MCF 10A (cell line): Measurements from ENCODE around the gene MECP2. TPM values are rescaled to one million over a fixed set of nuclear protein-coding genes. Genes with fewer than 3 reads are reported as not detected.

Experiments
- BruUV-seq: library from RNA; stranded (reverse); fragments of 400-500 nt; replicated peaks from 2 replicates; lab custom pipeline; 2021; lab: Mats Ljungman, UMichigan
- CTCF ChIA-PET: fragments of 300-600 bp; sonication (Branson Sonifier 250); formaldehyde crosslinking; extraction: SDS; loops from one replicate; lab custom pipeline; 2021; ENCODE audit warnings: antibody characterized with exemption, inconsistent platforms; lab: Yijun Ruan, JAX
- POLR2A ChIA-PET: fragments of 300-600, 350-650 bp; sonication (Branson Sonifier 250); formaldehyde crosslinking; extraction: SDS; loops from one replicate; lab custom pipeline; 2020; ENCODE audit warnings: antibody characterized with exemption, inconsistent platforms; lab: Yijun Ruan, JAX
- DNase-seq: peaks from one replicate; pipeline ENCODE4 v3.0.0-alpha.2; 2018; ENCODE audit not compliant: unreplicated experiment
- H3K27ac Mint-ChIP-seq: one replicate; pipeline ENCODE4 v1.8.0; 2022; ENCODE audit warnings: mild to moderate bottlenecking, low read depth, mixed read lengths; ENCODE audit not compliant: unreplicated experiment
- H3K27me3 Mint-ChIP-seq: one replicate; pipeline ENCODE4 v1.8.0; 2022; ENCODE audit warnings: mixed read lengths; ENCODE audit not compliant: insufficient read depth, unreplicated experiment
- H3K36me3 Mint-ChIP-seq: one replicate; pipeline ENCODE4 v1.8.0; 2022; ENCODE audit warnings: mild to moderate bottlenecking, moderate library complexity, mixed read lengths; ENCODE audit not compliant: insufficient read depth, unreplicated experiment
- H3K4me1 Mint-ChIP-seq: one replicate; pipeline ENCODE4 v1.8.0; 2022; ENCODE audit warnings: mixed read lengths; ENCODE audit not compliant: insufficient read depth, unreplicated experiment
- H3K4me3 Mint-ChIP-seq: one replicate; pipeline ENCODE4 v1.8.0; 2022; ENCODE audit warnings: mild to moderate bottlenecking, moderate library complexity, mixed read lengths; ENCODE audit not compliant: unreplicated experiment
- H3K9me3 Mint-ChIP-seq: one replicate; pipeline ENCODE4 v1.8.0; 2022; ENCODE audit warnings: mixed read lengths; ENCODE audit not compliant: unreplicated experiment
- intact Hi-C: fragments of 100-400 bp; cut with micrococcal nuclease; formaldehyde crosslinking; loops from 2 replicates; pipeline ENCODE4 v1.14.1; 2022
- total RNA-seq: library from RNA; stranded (reverse); gene quantifications from 2 replicates; pipeline ENCODE4 v1.2.3, GENCODE V29; 2022
- TF ChIP-seq, protein P1 (sequence below): fragments of 200-600 bp; IDR thresholded peaks from one replicate; pipeline ENCODE4 v1.8.0; 2022; ENCODE audit warnings: antibody characterized with exemption, mild to moderate bottlenecking; ENCODE audit not compliant: unreplicated experiment

The MECP2 gene
- total RNA-seq, 1 experiment from 2014 or later: 46.9 TPM

DNA sequence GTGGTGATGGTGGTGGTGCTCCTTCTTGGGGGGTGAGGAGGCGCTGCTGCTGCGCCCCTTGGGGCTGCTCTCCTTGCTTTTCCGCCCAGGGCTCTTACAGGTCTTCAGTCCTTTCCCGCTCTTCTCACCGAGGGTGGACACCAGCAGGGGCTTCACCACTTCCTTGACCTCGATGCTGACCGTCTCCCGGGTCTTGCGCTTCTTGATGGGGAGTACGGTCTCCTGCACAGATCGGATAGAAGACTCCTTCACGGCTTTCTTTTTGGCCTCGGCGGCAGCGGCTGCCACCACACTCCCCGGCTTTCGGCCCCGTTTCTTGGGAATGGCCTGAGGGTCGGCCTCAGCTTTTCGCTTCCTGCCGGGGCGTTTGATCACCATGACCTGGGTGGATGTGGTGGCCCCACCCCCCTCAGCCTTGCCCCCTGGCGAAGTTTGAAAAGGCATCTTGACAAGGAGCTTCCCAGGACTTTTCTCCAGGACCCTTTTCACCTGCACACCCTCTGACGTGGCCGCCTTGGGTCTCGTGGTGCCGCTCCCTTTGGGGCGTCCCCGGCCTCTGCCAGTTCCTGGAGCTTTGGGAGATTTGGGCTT lies 66.7 kb downstream of the MECP2 start:
- POLR2A ChIA-PET: interaction anchor here (0.6 kb wide), 2 partner anchors 9 to 16 kb away, joined by 3 read pairs; no protein-coding TSS in a partner anchor
- peaks cover 48% of the 10 kb centered on the region for H3K36me3 Mint-ChIP-seq
- no peaks in the 10 kb centered on the region for H3K9me3 Mint-ChIP-seq
- DNase-seq: no peak
- no peak overlapping the region for H3K27ac Mint-ChIP-seq
- TSS peak; percentile 44 for BruUV-seq
- no peak overlapping the region for H3K4me3 Mint-ChIP-seq
- TF ChIP-seq, protein P1, sequence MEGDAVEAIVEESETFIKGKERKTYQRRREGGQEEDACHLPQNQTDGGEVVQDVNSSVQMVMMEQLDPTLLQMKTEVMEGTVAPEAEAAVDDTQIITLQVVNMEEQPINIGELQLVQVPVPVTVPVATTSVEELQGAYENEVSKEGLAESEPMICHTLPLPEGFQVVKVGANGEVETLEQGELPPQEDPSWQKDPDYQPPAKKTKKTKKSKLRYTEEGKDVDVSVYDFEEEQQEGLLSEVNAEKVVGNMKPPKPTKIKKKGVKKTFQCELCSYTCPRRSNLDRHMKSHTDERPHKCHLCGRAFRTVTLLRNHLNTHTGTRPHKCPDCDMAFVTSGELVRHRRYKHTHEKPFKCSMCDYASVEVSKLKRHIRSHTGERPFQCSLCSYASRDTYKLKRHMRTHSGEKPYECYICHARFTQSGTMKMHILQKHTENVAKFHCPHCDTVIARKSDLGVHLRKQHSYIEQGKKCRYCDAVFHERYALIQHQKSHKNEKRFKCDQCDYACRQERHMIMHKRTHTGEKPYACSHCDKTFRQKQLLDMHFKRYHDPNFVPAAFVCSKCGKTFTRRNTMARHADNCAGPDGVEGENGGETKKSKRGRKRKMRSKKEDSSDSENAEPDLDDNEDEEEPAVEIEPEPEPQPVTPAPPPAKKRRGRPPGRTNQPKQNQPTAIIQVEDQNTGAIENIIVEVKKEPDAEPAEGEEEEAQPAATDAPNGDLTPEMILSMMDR: no peak
- H3K27me3 Mint-ChIP-seq: peaks cover 66% of the 10 kb centered on the region
- CTCF ChIA-PET: interaction anchor here (0.5 to 5.6 kb wide), 5 partner anchors 12 to 47 kb away, joined by 3 to 29 read pairs (median 3); no protein-coding TSS in a partner anchor
- H3K4me1 Mint-ChIP-seq: no peaks in the 10 kb centered on the region
- intact Hi-C loops: no loop called here

DNA sequence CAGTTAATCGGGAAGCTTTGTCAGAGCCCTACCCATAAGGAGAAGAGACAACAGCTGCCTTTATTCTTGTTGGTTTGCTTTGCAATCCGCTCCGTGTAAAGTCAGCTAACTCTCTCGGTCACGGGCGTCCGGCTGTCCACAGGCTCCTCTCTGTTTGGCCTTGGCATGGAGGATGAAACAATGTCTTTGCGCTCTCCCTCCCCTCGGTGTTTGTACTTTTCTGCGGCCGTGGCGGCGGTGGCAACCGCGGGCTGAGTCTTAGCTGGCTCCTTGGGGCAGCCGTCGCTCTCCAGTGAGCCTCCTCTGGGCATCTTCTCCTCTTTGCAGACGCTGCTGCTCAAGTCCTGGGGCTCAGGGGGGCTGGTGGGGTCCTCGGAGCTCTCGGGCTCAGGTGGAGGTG lies 67.3 kb downstream of the MECP2 start:
- Mint-ChIP-seq H3K4me1 (no peaks in the 10 kb centered on the region), H3K27me3 (peaks cover 66% of the 10 kb centered on the region)
- no TSS peak for BruUV-seq

DNA sequence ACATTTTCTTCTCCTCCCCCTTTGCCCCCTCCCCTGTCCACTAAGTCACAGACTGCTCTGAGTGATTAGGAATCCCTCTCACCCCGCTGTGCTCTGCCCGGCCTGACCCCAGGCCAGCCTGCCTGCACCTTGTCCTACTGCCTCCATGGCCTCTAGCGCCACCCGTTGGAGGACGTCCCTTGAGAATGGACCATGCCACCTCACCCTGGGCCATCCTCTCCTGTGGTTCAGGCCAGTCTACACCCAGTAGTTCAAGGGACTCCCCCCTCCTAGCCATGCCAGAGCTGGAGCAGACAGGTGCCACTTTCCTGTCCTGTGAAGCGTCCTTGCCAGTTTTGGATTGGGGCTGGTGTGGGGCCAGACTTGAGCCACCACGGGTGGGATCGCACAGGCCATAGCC lies 68.1 kb downstream of the MECP2 start:
- Mint-ChIP-seq H3K9me3 (no peaks in the 10 kb centered on the region), H3K27me3 (peaks cover 61% of the 10 kb centered on the region), H3K36me3 (peaks cover 47% of the 10 kb centered on the region), H3K4me3 (no peak overlapping the region), H3K4me1 (no peaks in the 10 kb centered on the region), H3K27ac (no peak overlapping the region)
- TF ChIP-seq, protein P1: no peak
- no peak for DNase-seq
- CTCF ChIA-PET: interaction anchor here (1.0 to 5.6 kb wide), 3 partner anchors 13 to 22 kb away, joined by 3 to 29 read pairs (median 4); no protein-coding TSS in a partner anchor
- intact Hi-C loops: no loop called here
- POLR2A ChIA-PET: no interaction called here
- no TSS peak for BruUV-seq

More for the DNA sequence above, 67.3 kb downstream of the MECP2 start:
- no peaks in the 10 kb centered on the region for H3K9me3 Mint-ChIP-seq
- ChIA-PET CTCF (interaction anchor here (0.6 to 5.6 kb wide), 4 partner anchors 12 to 48 kb away, joined by 3 to 29 read pairs (median 4); no protein-coding TSS in a partner anchor), POLR2A (interaction anchor here (0.6 kb wide), 1 partner anchor 16 kb away, joined by 3 read pairs; no protein-coding TSS in a partner anchor)
- TF ChIP-seq, protein P1: no peak
- intact Hi-C loops: no loop called here
- H3K36me3 Mint-ChIP-seq: peaks cover 51% of the 10 kb centered on the region
- no peak for DNase-seq
- no peak overlapping the region for H3K4me3 Mint-ChIP-seq
- H3K27ac Mint-ChIP-seq: no peak overlapping the region

DNA sequence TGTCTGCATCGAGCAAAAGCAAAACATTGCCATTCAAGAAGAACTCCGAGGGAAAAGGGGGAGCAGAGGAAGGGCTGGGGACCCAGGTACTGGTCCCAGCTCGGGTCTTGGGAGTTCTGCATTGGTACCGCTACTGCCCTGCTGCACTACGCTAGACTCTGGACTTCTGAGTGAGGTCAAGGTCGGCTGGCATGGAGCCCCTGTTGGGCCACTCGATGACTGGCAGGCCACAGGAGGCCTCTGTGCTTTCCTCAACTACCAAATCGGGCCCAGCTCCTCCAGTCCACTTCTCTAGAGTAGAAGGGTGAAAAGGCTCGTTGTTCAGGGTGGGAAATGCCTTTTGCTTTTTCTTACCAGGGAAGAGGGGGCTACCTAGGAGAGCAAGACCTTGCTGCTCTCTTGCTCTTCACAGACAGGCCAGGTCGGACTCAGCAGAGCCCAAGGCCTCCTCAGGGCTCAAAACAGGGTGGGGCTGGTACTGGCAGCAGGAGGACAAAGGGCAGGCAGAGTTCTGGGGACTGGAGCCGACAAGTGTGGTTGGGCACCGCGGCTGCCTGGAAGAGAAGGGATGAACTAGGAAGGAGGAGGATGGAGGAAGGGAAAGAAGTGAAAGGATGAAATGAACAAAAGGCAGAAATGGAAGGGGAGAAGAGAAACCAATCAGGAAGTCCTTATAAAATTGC lies 68.9 kb downstream of the MECP2 start:
- no peaks in the 10 kb centered on the region for H3K4me1 Mint-ChIP-seq
- CTCF ChIA-PET: interaction anchor here (0.5 to 5.6 kb wide), 4 partner anchors 15 to 290 kb away, joined by 3 to 29 read pairs (median 4); no protein-coding TSS in a partner anchor

More for the DNA sequence above, 68.9 kb downstream of the MECP2 start:
- intact Hi-C loops: no loop called here
- POLR2A ChIA-PET: interaction anchor here (1.2 to 2.2 kb wide), 2 partner anchors 10 to 57 kb away, joined by 3 to 7 read pairs; partner anchors contain the start of genes HCFC1 and IRAK1
- H3K36me3 Mint-ChIP-seq: peaks cover 46% of the 10 kb centered on the region
- DNase-seq: no peak
- H3K9me3 Mint-ChIP-seq: no peaks in the 10 kb centered on the region
- peaks cover 56% of the 10 kb centered on the region for H3K27me3 Mint-ChIP-seq
- no TSS peak for BruUV-seq
- H3K4me3 Mint-ChIP-seq: no peak overlapping the region
- H3K27ac Mint-ChIP-seq: no peak overlapping the region
- TF ChIP-seq, protein P1: no peak
